ENCODE measurements around the gene PIK3R4.

The PIK3R4 gene

DNA sequence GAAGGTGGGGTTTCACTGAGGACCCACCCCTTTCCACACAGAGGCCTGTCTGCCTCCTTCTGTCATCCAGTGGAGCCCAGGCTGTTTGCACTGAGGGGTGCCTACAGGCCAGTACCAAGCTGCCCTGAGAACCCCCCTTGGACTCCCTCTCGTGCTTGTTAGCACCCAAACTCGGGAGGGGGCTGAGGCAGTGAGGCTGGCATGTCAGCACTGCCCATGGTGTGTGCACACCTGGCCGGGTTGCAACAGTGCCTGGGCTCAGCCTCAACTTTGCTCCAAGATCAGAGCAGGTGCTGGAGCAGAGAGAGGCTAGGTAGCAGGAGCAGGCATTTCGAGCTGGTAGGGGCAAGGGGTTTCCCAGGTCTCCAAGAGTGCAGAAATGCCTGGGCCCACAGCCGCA lies 90.0 kb downstream of the PIK3R4 start:
- Histone ChIP-seq H3K9ac (ENCODE audit: low read depth, low read length) (no peak overlapping the region), H3K27ac (ENCODE audit: low read length) (no peak overlapping the region), H3K4me1 (ENCODE audit: insufficient read depth, low read length) (no peaks in the 10 kb centered on the region; the same call in 1 of the 2 replicates), H3K9me3 (ENCODE audit: insufficient read depth, low read depth, low read length) (no peaks in the 10 kb centered on the region), H3K27me3 (ENCODE audit: insufficient read depth, low read length) (no peaks in the 10 kb centered on the region), H3K36me3 (ENCODE audit: insufficient read depth, low read depth, low read length) (no peaks in the 10 kb centered on the region), H3K4me3 (ENCODE audit: low read length) (no peak overlapping the region)

DNA sequence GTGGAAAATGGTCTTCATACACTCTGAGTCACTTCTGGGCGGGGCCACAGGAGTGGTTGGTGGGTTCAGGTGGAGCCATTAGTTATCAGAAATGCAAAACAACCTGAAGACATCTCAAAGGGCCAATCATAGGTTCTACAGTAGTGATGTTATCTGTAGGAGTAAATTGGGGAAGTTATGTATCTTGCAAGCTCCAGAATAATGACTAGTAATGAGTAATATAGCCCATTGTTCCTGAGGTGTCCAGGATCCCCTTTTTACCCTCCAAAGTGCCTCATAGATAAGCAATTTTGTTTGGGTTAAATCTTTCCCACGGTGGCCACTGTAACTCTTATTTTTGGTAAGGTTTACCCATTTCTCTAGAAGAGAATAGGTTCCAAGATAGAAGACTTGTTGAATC lies 91.7 kb downstream of the PIK3R4 start:
- Histone ChIP-seq H3K9ac (ENCODE audit: low read depth, low read length) (no peak overlapping the region), H3K27ac (ENCODE audit: low read length) (no peak overlapping the region), H3K36me3 (ENCODE audit: insufficient read depth, low read depth, low read length) (no peaks in the 10 kb centered on the region), H3K4me3 (ENCODE audit: low read length) (no peak overlapping the region), H3K27me3 (ENCODE audit: insufficient read depth, low read length) (no peaks in the 10 kb centered on the region), H3K9me3 (ENCODE audit: insufficient read depth, low read depth, low read length) (no peaks in the 10 kb centered on the region), H3K4me1 (ENCODE audit: insufficient read depth, low read length) (no peaks in the 10 kb centered on the region; the same call in 1 of the 2 replicates)

DNA sequence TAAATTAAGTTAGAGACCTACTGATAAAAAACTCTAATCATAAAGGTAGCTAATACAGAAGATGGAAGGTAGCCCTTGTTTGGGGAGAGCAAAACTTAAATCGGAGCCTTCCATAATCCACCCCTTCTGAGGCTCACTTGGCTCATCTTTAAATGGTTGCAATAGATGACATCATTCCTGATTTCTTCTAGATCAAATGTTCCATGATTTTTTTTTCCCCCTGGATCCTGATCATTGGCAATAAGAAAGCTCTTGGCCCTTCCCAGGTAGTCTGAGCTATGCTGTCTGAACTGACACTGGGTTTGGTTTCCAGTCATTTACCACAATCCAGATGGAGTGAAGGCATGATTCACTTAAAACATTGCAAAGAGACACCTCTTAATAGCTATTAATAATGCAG lies 92.5 kb downstream of the PIK3R4 start:
- H3K4me3 ChIP-seq (ENCODE audit: low read length), result no peak overlapping the region
- H3K27me3 ChIP-seq (ENCODE audit: insufficient read depth, low read length), result no peaks in the 10 kb centered on the region
- H3K9me3 ChIP-seq (ENCODE audit: insufficient read depth, low read depth, low read length), result no peaks in the 10 kb centered on the region
- no peak overlapping the region for H3K9ac ChIP-seq (ENCODE audit: low read depth, low read length)
- H3K4me1 ChIP-seq (ENCODE audit: insufficient read depth, low read length), result no peaks in the 10 kb centered on the region
- H3K36me3 ChIP-seq (ENCODE audit: insufficient read depth, low read depth, low read length), result no peaks in the 10 kb centered on the region
- H3K27ac ChIP-seq (ENCODE audit: low read length), result no peak overlapping the region

DNA sequence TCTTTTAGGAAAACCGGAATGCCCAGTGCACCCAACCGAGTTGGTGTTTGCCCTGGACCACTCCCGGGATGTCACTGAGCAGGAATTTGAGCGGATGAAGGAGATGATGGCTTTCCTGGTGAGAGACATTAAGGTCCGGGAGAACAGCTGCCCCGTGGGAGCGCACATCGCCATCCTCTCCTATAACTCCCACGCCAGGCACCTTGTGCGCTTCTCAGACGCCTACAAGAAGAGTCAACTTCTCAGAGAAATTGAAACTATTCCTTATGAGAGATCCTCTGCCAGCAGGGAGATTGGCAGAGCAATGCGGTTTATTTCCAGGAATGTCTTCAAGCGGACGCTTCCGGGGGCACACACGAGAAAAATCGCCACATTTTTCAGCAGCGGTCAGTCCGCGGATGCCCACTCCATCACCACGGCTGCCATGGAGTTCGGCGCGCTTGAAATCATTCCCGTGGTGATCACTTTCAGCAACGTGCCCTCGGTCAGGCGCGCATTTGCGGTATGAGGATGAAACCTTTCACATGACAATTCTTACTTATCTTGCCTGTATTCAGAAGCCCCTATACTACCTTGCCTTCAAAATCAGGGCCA lies 97.5 kb downstream of the PIK3R4 start:
- Histone ChIP-seq H3K4me1 (ENCODE audit: insufficient read depth, low read length) (no peaks in the 10 kb centered on the region), H3K9ac (ENCODE audit: low read depth, low read length) (no peak overlapping the region), H3K36me3 (ENCODE audit: insufficient read depth, low read depth, low read length) (no peaks in the 10 kb centered on the region), H3K27ac (ENCODE audit: low read length) (no peak overlapping the region), H3K9me3 (ENCODE audit: insufficient read depth, low read depth, low read length) (no peaks in the 10 kb centered on the region), H3K27me3 (ENCODE audit: insufficient read depth, low read length) (no peaks in the 10 kb centered on the region), H3K4me3 (ENCODE audit: low read length) (no peak overlapping the region)

DNA sequence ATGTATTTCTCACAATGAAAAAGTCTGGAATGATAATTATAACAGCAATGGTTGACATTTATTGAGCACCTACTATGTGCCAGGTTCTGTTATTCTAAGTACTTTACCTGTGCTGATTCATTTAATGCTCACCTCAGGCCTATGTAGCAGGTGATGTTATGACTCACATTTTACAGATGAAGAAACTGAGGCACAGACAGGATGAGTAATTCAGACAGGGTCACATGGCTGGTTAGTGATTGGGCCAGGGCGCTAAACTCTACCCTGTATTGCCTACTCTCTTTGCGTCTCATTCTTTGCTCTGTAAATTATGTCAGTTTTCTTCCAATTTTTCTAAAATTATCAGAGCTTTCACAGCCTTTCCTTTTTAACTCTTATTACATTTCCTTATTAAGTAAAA lies 98.3 kb downstream of the PIK3R4 start:
- Histone ChIP-seq H3K9me3 (ENCODE audit: insufficient read depth, low read depth, low read length) (no peaks in the 10 kb centered on the region), H3K27me3 (ENCODE audit: insufficient read depth, low read length) (no peaks in the 10 kb centered on the region)

DNA sequence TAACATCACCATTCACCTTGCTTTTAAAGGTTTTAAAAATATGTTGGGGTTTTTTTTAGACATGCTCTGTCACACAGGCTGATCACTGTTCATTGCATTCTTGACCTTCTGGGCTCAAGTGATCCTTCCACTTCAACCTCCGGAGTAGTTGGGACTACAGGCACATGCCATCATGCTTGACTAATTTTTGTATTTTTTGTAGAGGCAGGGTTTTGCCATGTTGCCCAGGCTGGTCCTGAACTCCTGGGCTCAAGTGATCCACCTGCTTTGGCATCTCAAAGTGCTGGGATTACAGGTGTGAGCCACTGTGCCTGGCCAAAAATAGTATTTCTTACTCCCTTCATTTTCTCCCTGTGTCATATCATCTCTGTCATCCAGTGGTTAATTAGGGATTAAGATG lies 101.4 kb downstream of the PIK3R4 start:
- no peaks in the 10 kb centered on the region for H3K4me1 ChIP-seq (ENCODE audit: insufficient read depth, low read length)
- no peaks in the 10 kb centered on the region for H3K36me3 ChIP-seq (ENCODE audit: insufficient read depth, low read depth, low read length)
- no peak overlapping the region for H3K27ac ChIP-seq (ENCODE audit: low read length)
- no peak overlapping the region for H3K4me3 ChIP-seq (ENCODE audit: low read length)
- H3K27me3 ChIP-seq (ENCODE audit: insufficient read depth, low read length), result no peaks in the 10 kb centered on the region
- no peak overlapping the region for H3K9ac ChIP-seq (ENCODE audit: low read depth, low read length)
- no peaks in the 10 kb centered on the region for H3K9me3 ChIP-seq (ENCODE audit: insufficient read depth, low read depth, low read length)

More for the DNA sequence above, 98.3 kb downstream of the PIK3R4 start:
- Histone ChIP-seq H3K9ac (ENCODE audit: low read depth, low read length) (no peak overlapping the region), H3K4me3 (ENCODE audit: low read length) (no peak overlapping the region), H3K27ac (ENCODE audit: low read length) (no peak overlapping the region), H3K36me3 (ENCODE audit: insufficient read depth, low read depth, low read length) (no peaks in the 10 kb centered on the region), H3K4me1 (ENCODE audit: insufficient read depth, low read length) (no peaks in the 10 kb centered on the region)

DNA sequence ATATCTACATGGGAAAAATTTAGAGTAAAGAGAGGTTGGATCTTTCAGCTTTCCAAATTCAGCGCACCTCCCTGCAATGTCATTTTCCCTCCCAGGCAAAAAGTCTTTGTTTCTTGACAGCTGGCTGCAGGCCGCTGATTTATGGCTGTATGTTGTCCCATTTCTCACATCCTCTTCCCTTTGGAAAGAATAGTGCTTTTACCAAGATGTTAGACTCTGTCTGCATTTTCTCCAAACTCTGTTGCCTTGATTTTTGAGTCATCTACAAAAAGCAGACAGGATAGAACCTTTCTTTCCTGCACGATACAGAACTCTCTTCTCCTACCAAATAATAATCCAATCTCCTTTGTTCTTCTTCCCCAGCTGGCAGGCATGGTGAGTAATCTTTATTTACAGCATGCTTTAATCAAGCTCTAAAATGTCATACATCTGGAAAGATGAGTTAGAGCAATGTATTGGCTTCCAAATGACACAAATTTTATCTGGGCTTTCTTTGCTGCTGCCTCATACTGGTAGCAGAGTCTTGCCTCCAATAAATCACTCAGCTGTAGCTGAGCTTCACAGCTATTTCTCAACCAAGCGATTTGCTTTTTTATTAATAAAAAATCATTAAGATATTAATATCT lies 101.9 kb downstream of the PIK3R4 start:
- H3K4me3 ChIP-seq (ENCODE audit: low read length), result no peak overlapping the region
- no peak overlapping the region for H3K27ac ChIP-seq (ENCODE audit: low read length)
- no peak overlapping the region for H3K9ac ChIP-seq (ENCODE audit: low read depth, low read length)
- H3K4me1 ChIP-seq (ENCODE audit: insufficient read depth, low read length), result no peaks in the 10 kb centered on the region
- no peaks in the 10 kb centered on the region for H3K36me3 ChIP-seq (ENCODE audit: insufficient read depth, low read depth, low read length)
- no peaks in the 10 kb centered on the region for H3K9me3 ChIP-seq (ENCODE audit: insufficient read depth, low read depth, low read length)
- H3K27me3 ChIP-seq (ENCODE audit: insufficient read depth, low read length), result no peaks in the 10 kb centered on the region

DNA sequence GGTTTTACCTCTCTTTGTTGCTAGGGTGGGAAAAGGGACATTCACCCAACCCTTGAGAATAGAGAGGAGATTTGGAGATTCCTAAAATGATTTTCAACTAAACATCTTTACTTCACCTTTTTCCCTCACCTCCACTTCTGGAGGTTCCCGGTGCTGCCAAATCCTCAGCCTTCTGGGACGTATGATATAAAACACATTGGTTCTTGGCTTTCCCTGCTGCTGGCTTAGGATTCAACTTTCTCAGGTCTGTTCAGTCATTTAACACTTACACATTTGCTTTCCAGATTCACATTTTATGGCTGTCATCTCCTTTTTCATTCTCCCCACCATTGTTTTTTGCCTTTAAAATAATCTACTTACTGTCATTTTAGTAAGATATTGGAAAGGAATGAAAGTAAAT lies 106.6 kb downstream of the PIK3R4 start:
- no peaks in the 10 kb centered on the region for H3K36me3 ChIP-seq (ENCODE audit: insufficient read depth, low read depth, low read length)
- no peak overlapping the region for H3K9ac ChIP-seq (ENCODE audit: low read depth, low read length)
- no peak overlapping the region for H3K27ac ChIP-seq (ENCODE audit: low read length)
- H3K9me3 ChIP-seq (ENCODE audit: insufficient read depth, low read depth, low read length), result no peaks in the 10 kb centered on the region
- H3K4me3 ChIP-seq (ENCODE audit: low read length), result no peak overlapping the region
- no peaks in the 10 kb centered on the region for H3K4me1 ChIP-seq (ENCODE audit: insufficient read depth, low read length)
- no peaks in the 10 kb centered on the region for H3K27me3 ChIP-seq (ENCODE audit: insufficient read depth, low read length)

DNA sequence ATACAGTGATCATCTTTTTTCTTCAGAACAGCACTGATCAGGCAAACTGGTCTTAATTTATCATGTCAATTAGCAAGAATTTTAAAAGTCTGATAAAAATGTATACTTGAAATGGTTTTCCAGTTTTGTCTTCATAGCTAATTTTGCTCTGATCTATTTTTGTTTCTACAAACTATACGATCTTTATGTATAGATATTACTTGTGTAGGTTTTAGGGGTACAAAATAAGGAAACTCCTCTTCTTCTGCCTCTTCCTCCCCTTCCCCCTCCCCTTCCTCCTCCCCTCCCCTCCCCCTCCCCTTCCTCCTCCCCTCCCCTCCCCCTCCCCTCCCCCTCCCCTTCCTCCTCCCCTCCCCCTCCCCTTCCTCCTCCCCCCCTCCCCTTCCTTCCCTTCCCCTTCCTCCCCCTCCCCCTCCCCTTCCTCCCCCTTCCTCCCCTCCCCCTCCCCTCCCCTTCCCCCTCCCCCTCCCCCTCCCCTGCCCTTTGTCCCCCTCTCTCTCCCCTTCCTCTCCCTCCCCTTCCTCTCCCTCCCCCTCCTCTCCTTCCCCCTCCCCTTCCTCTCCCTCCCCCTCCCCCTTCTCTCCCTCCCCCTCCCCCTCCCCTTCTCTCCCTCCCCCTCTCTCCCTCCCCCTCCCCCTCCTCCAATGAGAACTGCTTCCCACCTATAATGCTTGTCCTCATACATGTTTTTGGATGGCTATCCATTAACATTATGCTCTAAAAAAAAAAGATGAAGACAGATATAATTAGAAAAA lies 110.0 kb downstream of the PIK3R4 start:
- Histone ChIP-seq H3K4me1 (ENCODE audit: insufficient read depth, low read length) (no peaks in the 10 kb centered on the region), H3K9ac (ENCODE audit: low read depth, low read length) (no peak overlapping the region), H3K4me3 (ENCODE audit: low read length) (no peak overlapping the region), H3K36me3 (ENCODE audit: insufficient read depth, low read depth, low read length) (no peaks in the 10 kb centered on the region), H3K27me3 (ENCODE audit: insufficient read depth, low read length) (no peaks in the 10 kb centered on the region), H3K9me3 (ENCODE audit: insufficient read depth, low read depth, low read length) (no peaks in the 10 kb centered on the region), H3K27ac (ENCODE audit: low read length) (no peak overlapping the region)

DNA sequence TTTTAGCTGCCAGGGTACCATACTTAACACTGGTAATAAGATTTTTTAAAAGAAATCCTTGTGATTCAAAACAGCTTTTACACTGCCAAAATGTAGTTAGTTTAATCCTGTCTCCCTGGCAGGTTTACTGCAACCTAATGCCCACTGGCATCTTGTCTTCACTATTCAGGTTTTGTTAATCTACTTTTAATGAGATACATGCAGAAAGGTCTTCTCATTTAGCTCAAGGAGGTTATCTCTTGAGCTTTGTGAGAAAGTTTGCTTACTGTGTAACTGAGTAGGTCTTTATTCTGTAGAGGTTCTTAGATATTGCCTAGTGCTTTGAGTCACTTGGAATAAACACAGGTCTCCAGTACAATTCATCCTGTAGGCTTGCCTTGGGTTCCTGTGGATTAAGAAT lies 110.7 kb downstream of the PIK3R4 start:
- H3K27me3 ChIP-seq (ENCODE audit: insufficient read depth, low read length), result no peaks in the 10 kb centered on the region
- no peaks in the 10 kb centered on the region for H3K4me1 ChIP-seq (ENCODE audit: insufficient read depth, low read length)
- H3K4me3 ChIP-seq (ENCODE audit: low read length), result no peak overlapping the region
- no peak overlapping the region for H3K27ac ChIP-seq (ENCODE audit: low read length)
- H3K9me3 ChIP-seq (ENCODE audit: insufficient read depth, low read depth, low read length), result no peaks in the 10 kb centered on the region
- H3K9ac ChIP-seq (ENCODE audit: low read depth, low read length), result no peak overlapping the region
- no peaks in the 10 kb centered on the region for H3K36me3 ChIP-seq (ENCODE audit: insufficient read depth, low read depth, low read length)

DNA sequence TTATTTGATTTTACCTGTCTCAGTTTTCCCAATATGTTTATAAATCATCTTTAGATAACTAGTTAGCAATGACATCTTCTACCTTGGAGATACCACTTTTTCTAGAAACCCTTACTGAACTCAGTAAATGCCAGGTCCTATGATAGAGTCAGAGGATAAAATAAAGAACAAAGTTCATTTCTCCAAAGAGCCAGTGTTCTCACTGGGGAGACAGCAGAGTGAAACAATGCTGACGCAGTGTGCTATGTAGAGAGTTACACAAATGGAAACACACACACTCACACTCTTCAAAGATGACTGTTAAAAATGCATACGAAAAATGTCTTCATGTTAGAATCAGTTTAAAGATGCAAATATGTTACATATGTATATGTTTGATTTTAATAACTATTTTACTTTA lies 111.3 kb downstream of the PIK3R4 start:
- no peaks in the 10 kb centered on the region for H3K9me3 ChIP-seq (ENCODE audit: insufficient read depth, low read depth, low read length)
- H3K4me1 ChIP-seq (ENCODE audit: insufficient read depth, low read length), result no peaks in the 10 kb centered on the region
- no peak overlapping the region for H3K27ac ChIP-seq (ENCODE audit: low read length)
- no peak overlapping the region for H3K9ac ChIP-seq (ENCODE audit: low read depth, low read length)
- no peak overlapping the region for H3K4me3 ChIP-seq (ENCODE audit: low read length)
- no peaks in the 10 kb centered on the region for H3K27me3 ChIP-seq (ENCODE audit: insufficient read depth, low read length)
- no peaks in the 10 kb centered on the region for H3K36me3 ChIP-seq (ENCODE audit: insufficient read depth, low read depth, low read length)

Data from iPS-20b (cell line).